ENCODE data around the gene SMARCD2. TPM values are rescaled to one million over a fixed set of nuclear protein-coding genes. Genes with fewer than 3 reads are reported as not detected.
A peak's percentile ranks its signal among the peaks of the same experiment; 100 is the strongest.
"Not testable (repeated sequence)": the region's sequence is repeated elsewhere in the genome, so short reads cannot be mapped to it uniquely, and the experiment has no call there.

The SMARCD2 gene
- total RNA-seq, 3 donors from 2014 or later: 81.4 to 87.9 (median 83.8) TPM

DNA sequence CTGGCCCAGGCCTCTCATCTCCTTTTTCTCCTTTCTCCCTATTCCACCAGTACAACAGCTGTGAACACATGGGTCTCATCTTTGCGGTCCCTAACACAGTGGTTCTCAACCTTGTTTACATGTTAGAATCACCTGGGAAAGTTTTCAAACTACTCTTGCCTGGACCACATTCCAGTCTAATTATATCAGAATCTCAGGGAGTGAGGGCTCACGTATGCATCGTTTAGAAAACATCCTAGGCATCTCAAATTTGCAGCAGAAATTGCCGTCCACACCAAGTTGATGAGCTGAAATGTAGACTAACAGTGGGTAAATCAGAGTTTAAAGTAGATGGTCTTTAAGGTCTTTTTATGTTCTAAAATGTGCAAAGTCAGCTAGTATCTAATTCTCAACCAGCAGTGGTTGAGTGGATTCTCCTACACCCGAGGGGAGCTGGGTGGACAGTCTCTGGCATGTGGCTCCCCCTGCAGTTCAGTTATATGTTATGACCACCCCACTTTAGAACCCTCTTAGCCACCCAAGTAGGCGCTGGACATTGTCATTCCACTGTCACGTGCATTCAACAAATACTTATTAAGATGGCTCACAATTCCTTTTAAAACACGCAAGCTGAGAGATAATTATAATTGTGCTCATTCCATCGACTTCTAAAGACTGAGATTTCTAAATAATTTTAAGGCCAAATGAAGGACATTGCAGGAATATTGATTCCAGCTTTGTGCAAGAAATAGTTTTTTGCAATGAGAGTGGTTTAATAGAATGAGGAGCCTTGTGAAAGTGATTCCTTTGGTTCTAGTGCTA, 27.2 kb upstream of the SMARCD2 start:
- H3K9me3 Mint-ChIP-seq; H3K4me3 Mint-ChIP-seq; H3K4me1 Mint-ChIP-seq (ENCODE audit: low read depth); H3K27me3 Mint-ChIP-seq (ENCODE audit: low read depth); ATAC-seq; H3K36me3 Mint-ChIP-seq (ENCODE audit: insufficient read depth); DNase-seq: not testable (repeated sequence)

DNA sequence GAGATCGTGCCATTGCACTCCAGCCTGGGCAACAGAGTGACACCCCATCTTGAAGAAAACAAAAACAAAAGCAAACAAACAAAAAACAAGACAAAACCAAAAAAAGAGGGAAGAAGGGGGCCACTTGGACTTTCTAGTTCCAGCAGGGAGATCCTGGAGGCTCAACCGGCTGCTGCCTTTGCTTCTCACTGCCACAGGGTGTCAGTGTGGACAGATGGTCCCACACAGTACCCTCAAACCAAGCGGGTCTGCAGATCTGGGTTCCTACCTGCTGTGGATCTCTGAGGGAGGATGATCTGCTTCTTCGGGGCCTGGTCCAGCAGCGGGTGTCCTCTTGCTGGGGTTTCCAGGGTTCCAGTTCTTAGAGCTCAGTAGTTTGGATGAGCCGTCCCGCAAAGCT, 24.1 kb upstream of the SMARCD2 start:
- H3K36me3 Mint-ChIP-seq (ENCODE audit: insufficient read depth); H3K27me3 Mint-ChIP-seq (ENCODE audit: low read depth); ATAC-seq; H3K4me1 Mint-ChIP-seq (ENCODE audit: low read depth); H3K4me3 Mint-ChIP-seq; H3K9me3 Mint-ChIP-seq; DNase-seq: not testable (repeated sequence)

DNA sequence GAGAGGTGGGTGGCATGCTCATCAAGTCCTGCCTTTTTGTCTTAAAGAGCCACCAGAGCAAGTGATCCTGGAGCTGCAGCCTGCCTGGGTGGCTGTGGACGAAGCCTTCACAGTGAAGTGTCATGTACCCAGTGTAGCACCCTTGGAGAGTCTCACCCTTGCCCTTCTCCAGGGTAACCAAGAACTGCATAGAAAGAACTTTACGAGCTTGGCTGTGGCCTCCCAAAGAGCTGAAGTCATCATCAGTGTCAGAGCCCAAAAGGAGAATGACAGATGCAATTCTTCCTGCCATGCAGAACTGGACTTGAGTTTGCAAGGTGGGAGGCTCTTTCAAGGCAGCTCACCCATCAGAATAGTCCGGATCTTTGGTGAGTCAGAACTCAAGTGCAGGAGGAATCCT, 16.8 kb upstream of the SMARCD2 start:
- ATAC-seq (no peak), DNase-seq (no peak)
- H3K9me3 Mint-ChIP-seq: no peaks in the 10 kb centered on the region
- no peak overlapping the region for H3K4me3 Mint-ChIP-seq
- H3K27me3 Mint-ChIP-seq (ENCODE audit: low read depth): no peaks in the 10 kb centered on the region
- no peaks in the 10 kb centered on the region for H3K36me3 Mint-ChIP-seq (ENCODE audit: insufficient read depth)
- no peaks in the 10 kb centered on the region for H3K4me1 Mint-ChIP-seq (ENCODE audit: low read depth)

DNA sequence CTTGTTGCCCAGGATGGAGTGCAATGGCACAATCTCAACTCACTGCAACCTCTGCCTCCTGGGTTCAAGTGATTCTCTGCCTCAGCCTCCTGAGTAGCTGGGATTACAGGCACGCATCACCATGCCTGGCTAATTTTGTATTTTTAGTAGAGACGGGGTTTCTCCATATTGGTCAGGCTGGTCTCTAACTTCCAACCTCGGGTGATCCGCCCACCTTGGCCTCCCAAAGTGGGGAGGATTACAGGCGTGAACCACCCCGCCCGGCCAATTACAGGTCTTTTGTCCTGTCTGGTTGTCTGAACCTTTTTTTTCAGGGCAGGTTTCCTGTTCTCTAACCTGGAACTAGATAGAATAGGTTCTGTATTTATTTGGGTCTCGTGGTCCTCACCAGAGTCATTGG, 13.9 kb upstream of the SMARCD2 start:
- H3K4me3 Mint-ChIP-seq; H3K36me3 Mint-ChIP-seq (ENCODE audit: insufficient read depth); ATAC-seq; DNase-seq; H3K9me3 Mint-ChIP-seq; H3K4me1 Mint-ChIP-seq (ENCODE audit: low read depth); H3K27me3 Mint-ChIP-seq (ENCODE audit: low read depth): not testable (repeated sequence)

- H3K4me3 Mint-ChIP-seq: no peak overlapping the region
- ATAC-seq: no peak
Measured at GRCh38 chr17:63855185-63855584, 12.7 kb upstream of the SMARCD2 start.

GRCh38 chr17:63854709-63855108, 12.2 kb upstream of the SMARCD2 start:
- H3K27me3 Mint-ChIP-seq (ENCODE audit: low read depth): no peaks in the 10 kb centered on the region
- ATAC-seq (no peak), DNase-seq (no peak)
- H3K4me3 Mint-ChIP-seq: no peak overlapping the region
- H3K9me3 Mint-ChIP-seq: no peaks in the 10 kb centered on the region
- no peaks in the 10 kb centered on the region for H3K4me1 Mint-ChIP-seq (ENCODE audit: low read depth)
- no peaks in the 10 kb centered on the region for H3K36me3 Mint-ChIP-seq (ENCODE audit: insufficient read depth)

More at GRCh38 chr17:63855185-63855584, 12.7 kb upstream of the SMARCD2 start:
- no peaks in the 10 kb centered on the region for H3K4me1 Mint-ChIP-seq (ENCODE audit: low read depth)
- DNase-seq: no peak
- no peaks in the 10 kb centered on the region for H3K27me3 Mint-ChIP-seq (ENCODE audit: low read depth)
- no peaks in the 10 kb centered on the region for H3K36me3 Mint-ChIP-seq (ENCODE audit: insufficient read depth)
- no peaks in the 10 kb centered on the region for H3K9me3 Mint-ChIP-seq

- H3K4me3 Mint-ChIP-seq: no peak overlapping the region
- ATAC-seq (no peak), DNase-seq (no peak)
- H3K27me3 Mint-ChIP-seq (ENCODE audit: low read depth): no peaks in the 10 kb centered on the region
- peaks cover 4% of the 10 kb centered on the region for H3K9me3 Mint-ChIP-seq
- peaks cover 7% of the 10 kb centered on the region for H3K4me1 Mint-ChIP-seq (ENCODE audit: low read depth)
- no peaks in the 10 kb centered on the region for H3K36me3 Mint-ChIP-seq (ENCODE audit: insufficient read depth)
Measured at GRCh38 chr17:63853260-63853659, 10.8 kb upstream of the SMARCD2 start.

- ATAC-seq (no peak), DNase-seq (no peak)
Measured at GRCh38 chr17:63850401-63850800, 7.9 kb upstream of the SMARCD2 start.

DNA sequence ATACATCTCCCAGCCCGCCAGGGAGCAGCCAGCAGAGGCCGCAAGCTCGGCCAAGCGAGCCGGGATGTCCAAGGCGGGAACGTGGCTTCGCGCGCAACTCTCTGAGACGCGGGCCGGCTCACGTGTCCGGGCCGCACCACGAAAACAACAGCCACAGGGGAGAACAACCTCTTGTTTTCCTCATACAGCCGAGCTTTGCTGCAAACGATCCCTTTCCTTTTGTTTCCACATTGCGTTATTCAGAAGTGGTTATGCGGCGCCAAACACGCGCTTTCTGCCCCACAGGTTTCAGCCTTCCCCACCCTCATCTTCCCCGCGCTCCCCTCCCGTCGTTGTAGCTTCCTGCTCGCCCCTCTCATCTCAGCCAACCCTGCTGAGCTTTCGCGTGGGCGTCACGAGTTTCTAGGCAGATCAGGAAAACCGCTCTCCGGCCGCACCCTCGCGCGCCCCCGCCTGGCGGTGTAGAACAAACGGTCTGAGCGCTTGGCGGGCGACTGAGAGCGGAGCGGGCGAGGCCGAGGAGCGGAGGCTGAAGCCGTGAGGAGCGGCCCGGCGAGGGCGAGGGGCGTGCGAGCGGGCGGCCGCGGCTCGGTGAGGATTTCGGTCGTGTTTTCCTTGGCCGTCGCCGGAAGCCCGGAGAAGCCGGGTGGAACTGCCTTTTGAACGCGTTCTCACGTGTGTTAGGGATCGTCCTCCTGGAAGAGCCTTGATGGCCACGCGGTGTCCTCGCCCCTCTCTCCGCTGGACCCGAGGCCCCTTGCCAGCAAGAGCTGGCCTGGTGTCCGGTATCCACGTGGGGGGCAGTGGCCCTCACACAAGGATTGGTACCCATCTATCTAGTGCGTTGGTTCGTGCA, 6.6 kb upstream of the SMARCD2 start:
- DNase-seq: peak; percentile 95
- Mint-ChIP-seq H3K36me3 (ENCODE audit: insufficient read depth) (no peaks in the 10 kb centered on the region), H3K9me3 (peaks cover 9% of the 10 kb centered on the region), H3K27me3 (ENCODE audit: low read depth) (no peaks in the 10 kb centered on the region), H3K4me1 (ENCODE audit: low read depth) (peaks cover 15% of the 10 kb centered on the region), H3K4me3 (peak overlapping the region; percentile 87)
- peak; percentile 97 for ATAC-seq

More at GRCh38 chr17:63850401-63850800, 7.9 kb upstream of the SMARCD2 start:
- H3K36me3 Mint-ChIP-seq (ENCODE audit: insufficient read depth): no peaks in the 10 kb centered on the region
- no peak overlapping the region for H3K4me3 Mint-ChIP-seq
- no peaks in the 10 kb centered on the region for H3K27me3 Mint-ChIP-seq (ENCODE audit: low read depth)
- H3K4me1 Mint-ChIP-seq (ENCODE audit: low read depth): peaks cover 13% of the 10 kb centered on the region
- peaks cover 9% of the 10 kb centered on the region for H3K9me3 Mint-ChIP-seq

DNA sequence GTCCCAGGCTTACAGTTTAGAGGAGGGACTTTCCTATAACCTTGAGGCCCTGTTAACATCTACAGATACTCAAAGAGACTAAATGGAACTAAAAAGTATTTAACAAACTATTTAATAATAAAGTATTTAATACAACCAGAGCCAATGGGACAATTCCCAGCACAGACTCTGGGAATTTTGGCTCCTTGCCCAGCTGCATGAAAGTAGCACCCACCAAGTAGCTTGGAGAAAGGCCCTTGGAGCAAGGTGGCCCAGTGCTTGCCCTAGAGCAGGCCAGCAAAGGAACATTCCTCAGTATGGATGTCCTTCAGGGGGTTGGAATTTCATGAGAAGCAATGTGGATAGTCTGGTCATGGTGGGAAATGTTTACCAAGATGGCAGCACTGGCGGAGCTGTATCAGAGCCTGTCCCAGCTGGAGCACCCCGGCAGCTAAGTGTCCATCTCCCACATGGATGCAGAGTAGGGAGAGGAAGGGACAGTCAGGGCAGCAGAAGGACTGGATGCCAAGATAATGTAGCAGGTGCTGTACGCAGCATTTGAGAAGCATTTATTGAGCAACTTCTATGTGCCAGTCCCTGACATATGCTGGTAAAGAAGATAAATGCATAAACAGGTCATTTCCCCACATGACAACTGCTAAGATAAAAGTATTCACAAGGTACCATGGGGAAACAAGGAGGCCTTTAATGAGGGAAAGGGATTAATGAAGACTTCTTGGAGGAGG, 5.2 kb upstream of the SMARCD2 start:
- H3K27me3 Mint-ChIP-seq (ENCODE audit: low read depth): no peaks in the 10 kb centered on the region
- ATAC-seq (no peak), DNase-seq (no peak)
- no peaks in the 10 kb centered on the region for H3K36me3 Mint-ChIP-seq (ENCODE audit: insufficient read depth)
- H3K9me3 Mint-ChIP-seq: peaks cover 9% of the 10 kb centered on the region
- H3K4me3 Mint-ChIP-seq: peak overlapping the region; percentile 24
- peaks cover 19% of the 10 kb centered on the region for H3K4me1 Mint-ChIP-seq (ENCODE audit: low read depth)

DNA sequence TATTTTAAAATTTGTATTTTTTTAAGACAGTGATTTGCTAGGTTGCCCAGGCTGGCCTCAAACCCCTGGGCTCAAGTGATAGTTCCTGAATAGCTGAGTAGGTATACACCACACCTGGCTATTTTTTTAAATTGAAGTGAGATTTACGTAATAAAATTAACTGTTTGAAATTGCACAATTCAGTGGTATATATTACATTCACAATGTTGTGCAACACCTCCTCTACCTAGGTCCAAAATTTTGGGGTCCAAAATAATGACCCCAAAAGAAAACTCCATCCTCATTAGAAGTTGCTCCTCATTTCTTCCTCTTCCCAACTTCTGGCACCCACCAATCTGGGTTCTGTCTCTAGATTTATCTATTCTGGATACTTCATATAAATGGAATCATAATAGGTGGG, 3.0 kb upstream of the SMARCD2 start:
- Mint-ChIP-seq H3K27me3 (ENCODE audit: low read depth) (no peaks in the 10 kb centered on the region), H3K4me3 (no peak overlapping the region), H3K9me3 (peaks cover 9% of the 10 kb centered on the region), H3K36me3 (ENCODE audit: insufficient read depth) (no peaks in the 10 kb centered on the region), H3K4me1 (ENCODE audit: low read depth) (peaks cover 31% of the 10 kb centered on the region)
- ATAC-seq (no peak), DNase-seq (no peak)

DNA sequence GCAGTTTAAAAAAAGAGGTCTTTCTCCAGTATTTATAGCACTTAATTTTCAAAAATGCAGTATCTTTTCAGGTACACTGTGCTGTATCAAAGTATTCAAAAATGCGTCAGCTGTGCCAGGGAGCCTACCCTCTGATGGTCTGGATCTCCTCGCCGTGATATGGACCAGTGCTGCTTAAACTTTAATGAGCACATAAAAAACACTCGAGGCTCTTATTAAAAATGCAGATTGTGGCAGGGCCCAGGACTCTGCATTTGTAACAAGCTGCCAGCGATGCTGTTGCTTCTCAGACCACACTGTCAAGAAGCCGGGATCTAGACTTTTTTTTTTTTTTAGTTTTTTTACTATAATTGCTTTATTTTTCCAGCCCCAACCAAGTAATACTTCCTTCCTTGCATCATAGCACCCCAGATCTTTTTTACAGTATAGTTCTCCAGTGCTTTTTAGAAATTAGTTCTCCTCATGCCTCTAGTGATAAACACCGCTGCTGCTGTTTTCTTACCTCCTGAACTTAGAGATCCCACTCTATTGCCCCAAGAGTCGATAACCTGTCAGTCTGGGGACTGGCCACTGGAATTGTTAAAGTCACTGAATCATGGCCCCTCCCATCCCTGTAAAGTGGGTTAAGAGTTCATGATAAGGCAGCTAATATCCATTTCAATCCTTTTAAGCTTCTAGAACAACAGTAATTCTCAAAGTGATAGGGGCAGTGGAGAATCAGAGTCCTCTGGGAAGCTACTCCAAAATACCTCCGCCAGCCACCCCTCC, 1.6 kb upstream of the SMARCD2 start:
- H3K4me1 Mint-ChIP-seq (ENCODE audit: low read depth): peaks cover 39% of the 10 kb centered on the region
- H3K9me3 Mint-ChIP-seq: peaks cover 9% of the 10 kb centered on the region
- peak overlapping the region; percentile 88 for H3K4me3 Mint-ChIP-seq
- DNase-seq (no peak), ATAC-seq (no peak)
- H3K27me3 Mint-ChIP-seq (ENCODE audit: low read depth): no peaks in the 10 kb centered on the region
- H3K36me3 Mint-ChIP-seq (ENCODE audit: insufficient read depth): no peaks in the 10 kb centered on the region

DNA sequence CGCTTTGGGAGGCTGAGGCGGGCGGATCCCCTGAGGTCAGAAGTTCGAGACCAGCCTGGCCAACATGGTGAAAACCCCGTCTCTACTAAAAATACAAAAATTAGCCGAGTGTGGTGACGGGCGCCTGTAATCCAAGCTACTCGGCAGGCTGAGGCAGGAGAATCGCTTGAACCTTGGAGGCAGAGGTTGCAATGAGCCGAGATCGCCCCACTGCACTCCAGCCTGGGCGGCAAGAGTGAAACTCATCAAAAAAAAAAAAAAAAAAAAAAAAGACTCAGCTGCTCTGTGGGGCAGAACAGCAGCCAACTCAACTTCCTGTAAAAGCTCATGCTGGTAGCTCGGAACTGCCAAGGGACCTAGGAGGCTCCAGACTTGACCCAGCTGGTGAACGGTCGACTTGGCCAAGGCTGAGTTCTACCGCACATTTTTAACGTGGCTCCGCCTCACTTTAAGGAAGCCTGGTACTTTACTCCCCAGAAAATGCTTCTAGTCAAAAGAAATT, 953 bp upstream of the SMARCD2 start:
- not testable (repeated sequence) for DNase-seq; H3K9me3 Mint-ChIP-seq; ATAC-seq; H3K36me3 Mint-ChIP-seq (ENCODE audit: insufficient read depth); H3K27me3 Mint-ChIP-seq (ENCODE audit: low read depth)
- Mint-ChIP-seq H3K4me1 (ENCODE audit: low read depth) (peaks cover 40% of the 10 kb centered on the region), H3K4me3 (peak overlapping the region; percentile 88)
